Adrenal gland (tissue), 12 donors: ENCODE results near the gene NR1H4. TPM values are rescaled to one million over a fixed set of nuclear protein-coding genes. Genes with fewer than 3 reads are reported as not detected.
A peak's percentile ranks its signal among the peaks of the same experiment; 100 is the strongest.

ENCODE experiments used
- DNase-seq, 7 donors: peaks; one replicate each; pipeline ENCODE4 v3.0.0-alpha.2; 2019 to 2020
- H3K27ac ChIP-seq, 5 donors: fragments of 200-600 bp; sonication (generic) in 4 of 5; 1 replicate in 3 of 5; 2 replicates in 2 of 5; pipeline versions ENCODE4 v1.5.1 to v1.8.0; 2016 to 2020; ENCODE audit warnings: mild to moderate bottlenecking in 1 of 5
- H3K27me3 ChIP-seq: fragments of 200-600 bp; 2 replicates; pipeline ENCODE4 v1.8.0; 2021
- H3K36me3 ChIP-seq, 2 donors: fragments of 200-600 bp; replicated peaks in 1 of 2; 1 replicate in 1 of 2; 2 replicates in 1 of 2; pipeline versions ENCODE4 v1.5.1 to v1.8.0; 2018 to 2022
- H3K4me1 ChIP-seq, 2 donors: fragments of 200-600 bp; replicated peaks in 1 of 2; 1 replicate in 1 of 2; 2 replicates in 1 of 2; pipeline versions ENCODE4 v1.5.1 to v1.8.0; 2018 to 2021
- H3K4me3 ChIP-seq, 4 donors: fragments of 200-600 bp; sonication (generic) in 3 of 4; one replicate each; pipeline ENCODE4 v1.5.1; 2016 to 2018
- H3K9me3 ChIP-seq, 3 donors: fragments of 200-600 bp; sonication (generic) in 1 of 3; replicated peaks in 1 of 3; 1 replicate in 2 of 3; 2 replicates in 1 of 3; pipeline versions ENCODE4 v1.5.1 to v1.8.0; 2016 to 2021
- POLR2A ChIP-seq, 2 donors: fragments of 450-650 bp; IDR thresholded peaks; one replicate each; pipeline ENCODE4 v1.6.1; 2017; ENCODE audit warnings: antibody characterized with exemption in 2 of 2, mild to moderate bottlenecking in 2 of 2, moderate library complexity in 1 of 2
- WGBS, 4 donors: extraction: QIAGEN DNeasy Blood & Tissue Kit in 2 of 4; methylation state at CpG; one replicate each; pipeline versions ENCODE4 v1.1.5 to v1.1.7; 2013 to 2017; 5-methylcytosine and 5-hydroxymethylcytosine counted together
- intact Hi-C, 2 donors: fragments of 100-400 bp; cut with DNase I; formaldehyde crosslinking; loops; one replicate each; pipeline versions ENCODE4 v1.14.1 to v1.15.0; 2022 to 2023
- polyA plus RNA-seq, 3 donors: library from polyadenylated mRNA; stranded (reverse); fragments of 200-250 nt in 2 of 3; fragments of 350-450 nt in 1 of 3; fragmentation: Illumina TruSeq in 1 of 3; extraction: RNeasy Lipid Tissue Mini Kit (QIAGEN cat#74804) in 1 of 3; gene quantifications; one replicate each; pipeline ENCODE4 v1.2.3, GENCODE V29; 2013 to 2014
- total RNA-seq, 9 donors: library from RNA; depleted of rRNA in 4 of 9; stranded (reverse); fragments of >200 nt in 4 of 9; fragments of 120-200 nt in 1 of 9; fragmentation: NEBNext Ultra II Directional in 1 of 9; extraction: Animal tissue kit (Norgen Biotek cat#: 25700) in 1 of 9; gene quantifications; one replicate each; pipeline versions ENCODE4 v1.1.0 to v1.2.4, GENCODE V29; 2013 to 2023
- TF ChIP-seq, protein P1 (sequence below), 6 experiments: fragments of 450-650 bp in 4 of 6; fragments of 200-600 bp in 2 of 6; sonication (generic) in 1 of 6; IDR thresholded peaks; 1 replicate in 5 of 6; 2 replicates in 1 of 6; pipeline versions ENCODE4 v1.5.1 to v1.8.0; 2016 to 2021; ENCODE audit warnings: antibody characterized with exemption in 6 of 6, mild to moderate bottlenecking in 2 of 6, moderate library complexity in 1 of 6
- donor health status: healthy with polysubstance abuse.
- donor health status: Bipolar disorder and iron deficiency.
- donor health status: DM: yes; HTN: yes; CAD: no.
- donor health status: DM: no; HTN: no; CAD: no.
- donor health status: DM: no; HTN: no; CAD: no.
- donor health status: DM: yes; HTN: yes; CAD: no.

Gene NR1H4
- total and polyA plus RNA-seq, 12 donors, result 17.2 to 66.9 (median 41.0) TPM

DNA sequence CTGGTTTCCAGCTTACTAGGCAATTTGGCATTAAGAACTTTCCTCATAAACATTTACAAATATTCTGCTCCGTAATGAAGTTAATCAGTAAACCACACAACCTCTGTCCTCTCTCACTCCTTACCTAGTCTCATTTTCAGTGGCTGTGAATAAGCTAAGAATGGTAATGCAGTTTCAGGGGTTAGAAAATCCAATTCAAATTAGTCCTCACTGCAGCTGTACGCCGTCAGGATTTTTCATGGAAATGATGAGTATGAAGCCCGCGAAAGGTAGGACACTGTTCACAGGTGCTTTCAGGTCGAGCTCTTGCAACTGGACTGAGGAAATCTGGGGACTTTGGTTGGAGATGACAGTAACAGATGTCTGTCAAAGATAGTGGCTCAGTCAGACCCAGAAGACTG is 29.6 kb downstream of the NR1H4 start:
- H3K36me3 ChIP-seq, result no peaks in the 10 kb centered on the region
- no peaks in the 10 kb centered on the region for H3K9me3 ChIP-seq
- H3K4me3 ChIP-seq, result no peak overlapping the region
- no peaks in the 10 kb centered on the region for H3K27me3 ChIP-seq
- WGBS, 4 donors, result 93 to 94% (median 93%) methylated on average over 6 of the region's 6 CpGs
- TF ChIP-seq, protein P1, sequence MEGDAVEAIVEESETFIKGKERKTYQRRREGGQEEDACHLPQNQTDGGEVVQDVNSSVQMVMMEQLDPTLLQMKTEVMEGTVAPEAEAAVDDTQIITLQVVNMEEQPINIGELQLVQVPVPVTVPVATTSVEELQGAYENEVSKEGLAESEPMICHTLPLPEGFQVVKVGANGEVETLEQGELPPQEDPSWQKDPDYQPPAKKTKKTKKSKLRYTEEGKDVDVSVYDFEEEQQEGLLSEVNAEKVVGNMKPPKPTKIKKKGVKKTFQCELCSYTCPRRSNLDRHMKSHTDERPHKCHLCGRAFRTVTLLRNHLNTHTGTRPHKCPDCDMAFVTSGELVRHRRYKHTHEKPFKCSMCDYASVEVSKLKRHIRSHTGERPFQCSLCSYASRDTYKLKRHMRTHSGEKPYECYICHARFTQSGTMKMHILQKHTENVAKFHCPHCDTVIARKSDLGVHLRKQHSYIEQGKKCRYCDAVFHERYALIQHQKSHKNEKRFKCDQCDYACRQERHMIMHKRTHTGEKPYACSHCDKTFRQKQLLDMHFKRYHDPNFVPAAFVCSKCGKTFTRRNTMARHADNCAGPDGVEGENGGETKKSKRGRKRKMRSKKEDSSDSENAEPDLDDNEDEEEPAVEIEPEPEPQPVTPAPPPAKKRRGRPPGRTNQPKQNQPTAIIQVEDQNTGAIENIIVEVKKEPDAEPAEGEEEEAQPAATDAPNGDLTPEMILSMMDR (IDR thresholded peaks at IDR 0.05), result no peak
- TF ChIP-seq POLR2A (IDR thresholded peaks at IDR 0.05), result no peak
- intact Hi-C loops, result no loop called here
- H3K4me1 ChIP-seq, result peaks cover 10 to 13% of the 10 kb centered on the region in 2 donors
- no peak for DNase-seq
- H3K27ac ChIP-seq, result no peak overlapping the region

DNA sequence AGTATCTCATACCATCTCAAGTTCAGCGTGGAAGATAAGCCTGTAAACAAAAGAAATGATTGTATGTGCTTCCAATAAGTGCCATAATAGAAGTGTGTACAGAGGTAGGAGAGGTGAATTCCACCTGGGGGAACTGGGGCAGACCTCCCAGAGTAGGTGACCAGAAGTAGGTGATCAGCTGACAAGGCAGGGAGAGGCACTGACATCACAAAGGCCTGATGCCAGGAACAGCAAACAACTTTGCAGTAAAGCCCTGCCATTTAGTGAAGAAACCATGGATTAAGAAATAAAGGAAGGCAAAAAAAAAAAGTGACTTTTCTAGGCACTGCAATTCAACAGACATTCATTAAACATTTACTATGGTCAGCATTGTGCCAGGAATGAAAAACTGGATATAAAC is 31.1 kb downstream of the NR1H4 start:
- 86 to 98% (median 95%) methylated on average over 1 of the region's 1 CpG for WGBS, 4 donors

DNA sequence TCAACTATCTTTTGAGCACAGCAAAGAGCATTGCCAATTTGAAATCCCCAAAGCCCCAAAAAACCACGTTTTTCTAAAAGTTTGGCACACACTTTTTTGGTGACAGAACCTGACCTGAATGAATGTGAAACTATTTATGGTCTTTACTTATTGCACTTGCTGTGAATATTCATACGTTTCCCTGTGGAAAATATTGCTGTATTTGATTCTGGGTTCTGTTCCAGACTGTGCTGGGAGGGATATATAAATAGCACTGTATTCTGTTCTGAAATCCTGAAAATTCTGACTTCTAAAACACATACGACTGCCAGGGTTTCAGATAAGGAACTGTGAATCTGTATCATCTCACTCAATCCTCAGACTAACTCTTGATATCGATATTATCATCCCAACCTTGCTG is 35.1 kb downstream of the NR1H4 start:
- intact Hi-C loops, result no loop called here
- Histone ChIP-seq H3K4me1 (peaks cover 5 to 12% of the 10 kb centered on the region in 2 donors), H3K4me3 (no peak overlapping the region), H3K27ac (peak overlapping the region in 1 of 5 donors; percentile 58), H3K9me3 (no peaks in the 10 kb centered on the region), H3K27me3 (no peaks in the 10 kb centered on the region), H3K36me3 (no peaks in the 10 kb centered on the region)
- WGBS, 4 donors, result 31 to 46% (median 39%) methylated on average over 4 of the region's 4 CpGs
- no peak for DNase-seq
- TF ChIP-seq, protein P1 (IDR thresholded peaks at IDR 0.05), result no peak
- TF ChIP-seq POLR2A (IDR thresholded peaks at IDR 0.05), result no peak

More for the DNA sequence above, 31.1 kb downstream of the NR1H4 start:
- TF ChIP-seq POLR2A (IDR thresholded peaks at IDR 0.05), result no peak
- TF ChIP-seq, protein P1 (IDR thresholded peaks at IDR 0.05), result no peak
- no peak overlapping the region for H3K4me3 ChIP-seq
- no peaks in the 10 kb centered on the region for H3K36me3 ChIP-seq
- peak overlapping the region in 2 of 5 donors; percentile 10 to 57 for H3K27ac ChIP-seq
- H3K27me3 ChIP-seq, result no peaks in the 10 kb centered on the region
- intact Hi-C loops, result no loop called here
- peak in 5 of 7 donors; percentile 31 to 60 (median 37) for DNase-seq
- H3K9me3 ChIP-seq, result no peaks in the 10 kb centered on the region
- H3K4me1 ChIP-seq, result peaks cover 5 to 12% of the 10 kb centered on the region in 2 donors

DNA sequence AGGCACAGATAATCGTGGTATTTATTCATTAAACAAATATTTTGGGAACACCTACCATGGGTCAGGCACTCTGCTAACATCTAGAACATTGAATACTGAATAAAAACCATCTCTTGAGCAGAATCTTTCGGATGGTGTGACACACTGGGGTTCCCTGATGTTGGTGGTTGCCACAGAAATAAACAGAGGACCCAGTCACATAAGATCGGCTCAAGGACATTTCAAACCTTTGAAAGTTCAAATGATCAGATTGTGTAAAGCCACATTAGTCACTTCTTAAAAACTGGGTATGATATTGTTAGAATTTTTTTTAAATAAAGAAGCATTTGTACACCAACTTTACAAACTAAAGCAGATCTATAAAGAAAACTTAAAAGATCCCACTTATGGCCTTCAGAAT is 39.0 kb downstream of the NR1H4 start:
- intact Hi-C loops, result no loop called here
- Histone ChIP-seq H3K4me3 (no peak overlapping the region), H3K27me3 (no peaks in the 10 kb centered on the region), H3K36me3 (no peaks in the 10 kb centered on the region), H3K4me1 (peaks cover 5 to 12% of the 10 kb centered on the region in 2 donors), H3K27ac (no peak overlapping the region), H3K9me3 (no peaks in the 10 kb centered on the region)
- TF ChIP-seq POLR2A (IDR thresholded peaks at IDR 0.05), result no peak
- TF ChIP-seq, protein P1 (IDR thresholded peaks at IDR 0.05), result no peak
- WGBS, 4 donors, result 31 to 58% (median 50%) methylated on average over 3 of the region's 3 CpGs
- DNase-seq, result peak in 3 of 7 donors; percentile 22 to 47 (median 31)
